ENCODE measurements around the gene LRRTM3.
A peak's percentile ranks its signal among the peaks of the same experiment; 100 is the strongest.

Gene LRRTM3

DNA sequence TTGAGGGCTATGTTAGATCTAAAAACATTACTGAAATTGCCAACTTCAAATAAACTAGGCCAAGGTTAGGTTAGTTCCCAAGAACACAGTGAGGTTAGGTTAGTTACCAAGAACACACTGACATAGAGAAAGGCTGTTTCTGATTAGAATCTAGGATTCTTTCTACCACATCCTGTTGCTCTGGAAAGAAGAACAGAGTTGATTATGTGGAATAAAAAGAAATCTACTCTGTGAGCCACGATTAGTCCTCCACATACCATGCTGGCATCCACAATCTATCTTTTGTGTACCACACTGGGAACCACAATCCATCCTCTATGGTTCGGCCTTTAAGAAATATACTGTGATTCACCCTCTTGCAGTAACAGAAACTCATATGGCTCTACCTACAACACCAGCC is 91.4 kb downstream of the LRRTM3 start:
- TF ChIP-seq GATA1 (IDR thresholded peaks at IDR 0.05; ENCODE audit: low read depth, low read length) (no peak), POLR2A (IDR thresholded peaks at IDR 0.05; ENCODE audit: low read length) (no peak)
- DNase-seq, result no peak

DNA sequence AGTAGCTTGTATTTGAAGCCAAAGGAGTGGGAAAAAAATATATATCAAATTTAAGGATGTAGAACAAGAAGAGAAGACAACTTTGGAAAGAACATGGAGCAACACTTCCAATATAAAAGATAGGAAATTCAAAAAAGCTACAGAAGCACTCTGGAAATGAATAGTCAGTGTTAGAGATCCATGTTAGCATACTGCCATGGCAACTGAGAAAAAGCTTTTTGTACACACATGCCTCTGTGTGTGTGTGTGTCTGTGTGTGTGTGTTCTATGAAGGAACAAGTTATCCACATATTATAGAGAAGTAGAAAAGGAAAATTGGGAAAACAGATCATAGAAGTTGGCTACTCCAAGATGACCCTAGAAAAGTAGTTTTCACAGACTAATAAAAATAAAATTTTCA is 96.3 kb downstream of the LRRTM3 start:
- TF ChIP-seq POLR2A (IDR thresholded peaks at IDR 0.05; ENCODE audit: low read length) (no peak), GATA1 (IDR thresholded peaks at IDR 0.05; ENCODE audit: low read depth, low read length) (no peak)
- no peak for DNase-seq

DNA sequence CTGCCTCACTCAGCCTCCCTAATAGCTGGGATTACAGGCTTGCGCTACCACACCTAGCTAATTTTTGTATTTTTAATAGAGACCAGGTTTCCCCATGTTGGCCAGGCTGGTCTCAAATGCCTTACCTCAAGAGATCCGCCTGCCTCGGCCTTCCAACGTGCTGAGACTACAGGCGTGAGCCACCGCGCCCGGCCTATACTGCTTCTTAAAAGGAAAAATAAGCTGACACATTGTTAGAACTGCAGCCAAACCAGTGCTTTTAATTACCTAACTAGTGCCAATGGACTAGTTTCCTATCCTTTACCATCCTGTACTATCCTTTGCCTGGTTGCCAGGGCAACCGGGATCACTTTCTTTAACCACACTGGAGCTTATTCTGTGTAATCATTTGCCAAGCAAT is 108.0 kb downstream of the LRRTM3 start:
- TF ChIP-seq GATA1 (IDR thresholded peaks at IDR 0.05; ENCODE audit: low read depth, low read length) (no peak), POLR2A (IDR thresholded peaks at IDR 0.05; ENCODE audit: low read length) (no peak)
- DNase-seq, result no peak

DNA sequence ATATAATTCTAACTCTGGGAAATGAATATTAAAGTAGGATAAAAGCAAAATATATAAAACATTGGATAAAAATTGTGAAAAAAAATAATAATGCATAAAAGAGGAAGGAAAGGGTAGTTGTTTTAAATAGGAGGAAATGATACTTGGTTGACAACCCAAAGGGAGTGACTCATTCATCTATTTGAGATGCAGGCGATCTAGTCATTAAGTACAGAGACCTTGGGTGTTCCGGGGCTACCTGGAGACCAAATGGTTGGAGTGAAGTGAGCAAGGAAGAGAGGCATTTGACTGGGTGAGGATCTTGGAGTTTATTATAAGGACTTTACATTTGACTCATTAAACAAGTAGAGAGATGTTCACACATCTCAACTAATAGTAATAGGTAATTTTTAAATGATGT is 111.0 kb downstream of the LRRTM3 start:
- DNase-seq, result no peak
- TF ChIP-seq POLR2A (IDR thresholded peaks at IDR 0.05; ENCODE audit: low read length) (no peak), GATA1 (IDR thresholded peaks at IDR 0.05; ENCODE audit: low read depth, low read length) (no peak)

DNA sequence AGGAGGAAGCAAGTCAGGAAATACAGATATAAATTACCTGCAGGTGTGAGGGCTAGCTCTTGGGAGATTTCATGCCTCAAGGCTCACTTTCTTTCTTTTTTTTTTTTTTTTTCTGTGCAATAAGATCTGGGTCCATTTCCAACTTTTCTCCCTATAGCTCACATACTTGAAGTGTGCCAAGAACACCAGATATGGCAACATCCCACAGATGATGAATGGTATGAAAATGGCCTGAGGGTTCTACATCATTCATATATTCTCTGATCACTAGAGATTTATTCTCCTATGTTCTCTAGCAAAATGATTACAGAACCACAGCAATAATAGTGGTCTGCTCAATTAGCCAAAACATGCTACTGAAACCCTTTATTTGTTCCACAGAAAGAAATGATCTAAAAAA is 117.2 kb downstream of the LRRTM3 start:
- no peak for DNase-seq
- no peak for TF ChIP-seq POLR2A (IDR thresholded peaks at IDR 0.05; ENCODE audit: low read length)
- no peak for TF ChIP-seq GATA1 (IDR thresholded peaks at IDR 0.05; ENCODE audit: low read depth, low read length)

DNA sequence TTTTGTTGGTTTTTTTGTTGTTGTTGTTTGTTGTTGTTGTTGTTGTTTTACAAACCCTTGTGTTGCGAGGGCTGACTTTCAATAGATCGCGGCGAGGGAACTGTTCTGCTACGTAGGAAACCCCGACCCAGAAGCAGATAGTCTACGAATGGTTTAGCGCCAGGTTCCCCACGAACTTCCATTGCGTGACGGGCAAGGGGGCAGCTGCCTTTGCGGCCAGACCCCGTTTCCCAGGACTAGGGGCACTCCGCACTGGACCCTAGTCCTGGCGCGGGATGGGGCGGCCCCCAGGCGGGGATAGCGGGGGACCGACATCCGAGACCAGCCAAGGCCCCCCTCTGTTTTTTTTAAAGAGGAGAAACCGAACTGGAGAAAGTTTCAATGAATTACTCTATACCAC is 119.6 kb downstream of the LRRTM3 start:
- TF ChIP-seq POLR2A (IDR thresholded peaks at IDR 0.05; ENCODE audit: low read length) (no peak), GATA1 (IDR thresholded peaks at IDR 0.05; ENCODE audit: low read depth, low read length) (no peak)
- no peak for DNase-seq

DNA sequence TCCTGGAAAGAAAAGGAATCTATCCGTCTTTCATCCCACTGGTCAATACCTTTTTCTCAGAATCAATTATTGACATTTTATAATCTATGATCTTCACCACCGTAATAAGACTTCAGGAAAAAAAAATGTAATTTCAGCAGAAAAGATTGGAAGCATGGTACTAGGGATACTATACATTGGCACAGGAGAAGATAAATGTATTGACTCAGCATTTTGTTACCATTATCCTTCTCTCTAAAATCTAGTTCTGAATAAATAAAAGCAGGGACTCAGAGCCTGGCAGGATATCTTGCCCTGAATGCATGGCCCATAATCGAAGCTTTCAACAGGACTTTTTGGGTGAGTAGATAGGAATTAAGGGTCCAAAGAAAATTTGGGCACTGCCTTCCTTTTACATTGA is 120.7 kb downstream of the LRRTM3 start:
- DNase-seq, result no peak
- TF ChIP-seq GATA1 (IDR thresholded peaks at IDR 0.05; ENCODE audit: low read depth, low read length) (no peak), POLR2A (IDR thresholded peaks at IDR 0.05; ENCODE audit: low read length) (no peak)

DNA sequence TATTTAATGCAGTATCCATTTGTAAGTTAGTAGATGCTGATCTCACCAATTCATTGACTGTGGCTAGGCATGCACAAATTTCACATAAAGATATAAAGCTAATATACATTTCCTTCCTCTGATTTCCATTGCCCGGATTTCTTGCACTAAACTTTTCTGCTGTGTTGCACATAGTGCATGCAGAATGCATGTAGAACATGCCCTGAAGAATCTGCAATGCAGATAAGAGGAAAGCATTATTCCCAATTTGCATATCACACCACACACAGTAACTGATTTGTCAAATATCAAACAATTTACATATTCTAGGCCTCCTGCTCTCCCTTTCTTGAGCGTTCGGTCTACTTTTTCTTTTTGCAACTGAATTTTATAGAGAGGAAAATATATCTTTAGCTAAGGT is 124.2 kb downstream of the LRRTM3 start:
- DNase-seq, result no peak
- TF ChIP-seq POLR2A (IDR thresholded peaks at IDR 0.05; ENCODE audit: low read length) (no peak), GATA1 (IDR thresholded peaks at IDR 0.05; ENCODE audit: low read depth, low read length) (no peak)

DNA sequence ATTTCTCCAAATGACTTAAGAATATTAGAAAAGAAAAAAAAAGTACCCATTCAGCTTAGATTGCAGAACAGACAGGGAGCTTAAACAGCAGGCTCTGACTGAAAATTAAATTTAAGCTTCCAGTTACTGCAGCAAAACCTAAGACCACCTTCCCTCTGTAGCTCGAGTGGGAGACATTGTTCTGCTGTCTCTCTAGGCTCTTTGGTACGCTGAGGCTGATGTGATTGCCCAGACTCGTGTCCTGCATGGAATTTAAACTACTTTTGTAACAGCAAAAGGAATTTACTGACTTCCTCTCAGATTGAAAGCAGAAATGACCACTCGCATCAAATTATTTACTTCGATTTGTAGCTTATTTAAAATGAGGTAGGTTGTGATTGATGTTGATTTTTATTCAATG is 124.6 kb downstream of the LRRTM3 start:
- no peak for DNase-seq
- TF ChIP-seq POLR2A (IDR thresholded peaks at IDR 0.05; ENCODE audit: low read length) (no peak), GATA1 (IDR thresholded peaks at IDR 0.05; ENCODE audit: low read depth, low read length) (no peak)

DNA sequence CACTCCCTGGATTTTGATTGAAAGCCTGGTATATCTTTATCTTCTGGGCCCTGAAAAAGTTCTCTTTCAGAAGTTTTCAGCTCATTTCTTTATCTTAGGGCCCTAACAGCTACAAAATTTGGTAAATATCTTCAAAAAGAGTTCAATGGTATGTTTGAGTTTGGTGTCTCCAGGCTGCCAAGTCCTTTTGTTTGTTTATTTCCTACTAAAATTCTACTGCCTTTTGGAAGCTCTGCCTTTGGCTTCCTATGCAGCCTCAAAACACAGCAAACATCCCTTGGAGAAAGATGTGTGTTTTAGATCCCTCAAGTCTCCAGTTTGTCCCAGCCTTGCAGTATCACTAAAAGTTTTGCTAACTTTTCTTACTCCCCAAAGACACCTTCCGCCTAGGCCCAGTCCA is 146.8 kb downstream of the LRRTM3 start:
- no peak for DNase-seq
- TF ChIP-seq GATA1 (IDR thresholded peaks at IDR 0.05; ENCODE audit: low read depth, low read length), result no peak

DNA sequence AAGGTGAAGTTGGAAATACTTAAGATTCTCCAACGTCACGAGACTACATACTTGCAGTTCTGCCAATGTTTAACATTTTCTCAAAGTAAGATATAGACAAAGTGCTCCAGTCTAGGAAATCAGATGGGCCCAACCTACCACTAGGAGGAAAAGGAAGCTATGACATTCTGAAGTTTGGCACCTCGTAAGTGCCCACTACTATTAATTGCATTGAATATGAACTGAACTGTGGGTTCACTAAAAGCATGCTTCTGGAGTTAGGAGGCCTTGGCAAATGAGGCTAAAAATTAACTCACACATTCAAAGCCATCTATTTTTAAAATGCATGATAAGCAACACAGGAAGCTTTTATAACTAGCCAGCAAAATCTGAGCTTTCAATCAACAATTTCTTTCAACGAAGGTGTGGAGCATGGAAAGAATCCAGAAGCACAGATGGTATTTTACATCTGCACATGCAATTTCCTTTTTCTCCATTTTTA is 149.7 kb downstream of the LRRTM3 start:
- no peak for DNase-seq

DNA sequence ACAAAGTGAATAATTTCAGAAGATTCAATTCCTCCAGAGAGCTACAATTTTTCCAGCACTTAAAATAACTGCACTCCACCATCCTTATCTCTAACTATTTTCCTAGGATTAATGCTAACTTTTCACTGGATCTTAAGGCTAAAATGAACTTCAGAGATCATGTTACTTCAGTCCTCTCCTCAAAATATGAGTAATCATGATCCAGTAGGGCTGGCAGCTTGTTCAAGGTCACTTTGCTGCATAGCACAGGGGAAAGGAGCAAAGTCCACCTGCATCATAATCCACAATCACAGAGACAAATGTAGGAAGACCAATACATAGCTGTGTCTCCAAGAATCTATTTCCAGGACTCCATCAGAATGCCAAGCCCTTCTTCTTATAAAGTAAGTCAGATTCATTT is 150.3 kb downstream of the LRRTM3 start:
- TF ChIP-seq GATA1 (IDR thresholded peaks at IDR 0.05; ENCODE audit: low read depth, low read length), result no peak
- TF ChIP-seq POLR2A (IDR thresholded peaks at IDR 0.05; ENCODE audit: low read length), result no peak
- no peak for DNase-seq

More for the DNA sequence above, 149.7 kb downstream of the LRRTM3 start:
- TF ChIP-seq GATA1 (IDR thresholded peaks at IDR 0.05; ENCODE audit: low read depth, low read length) (no peak), POLR2A (IDR thresholded peaks at IDR 0.05; ENCODE audit: low read length) (no peak)

DNA sequence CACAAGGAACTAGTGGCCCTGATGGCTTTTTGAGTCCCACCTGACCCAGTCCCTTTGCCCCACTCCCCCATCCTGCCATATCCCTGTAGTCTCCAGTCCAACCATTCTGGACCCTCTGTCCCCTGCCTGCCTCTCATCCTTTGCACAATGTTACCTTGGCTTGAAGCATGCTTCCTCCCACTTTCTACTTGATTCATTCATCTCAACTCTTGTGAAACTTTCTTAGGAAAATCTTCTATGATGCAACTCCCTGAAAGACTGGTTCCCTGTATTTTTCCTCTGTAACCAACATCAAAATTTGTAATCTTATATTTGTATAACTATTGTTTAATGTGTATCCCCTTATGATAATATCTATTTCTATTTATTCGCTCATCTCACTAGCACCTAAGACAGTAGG is 151.5 kb downstream of the LRRTM3 start:
- no peak for DNase-seq
- no peak for TF ChIP-seq POLR2A (IDR thresholded peaks at IDR 0.05; ENCODE audit: low read length)
- no peak for TF ChIP-seq GATA1 (IDR thresholded peaks at IDR 0.05; ENCODE audit: low read depth, low read length)

DNA sequence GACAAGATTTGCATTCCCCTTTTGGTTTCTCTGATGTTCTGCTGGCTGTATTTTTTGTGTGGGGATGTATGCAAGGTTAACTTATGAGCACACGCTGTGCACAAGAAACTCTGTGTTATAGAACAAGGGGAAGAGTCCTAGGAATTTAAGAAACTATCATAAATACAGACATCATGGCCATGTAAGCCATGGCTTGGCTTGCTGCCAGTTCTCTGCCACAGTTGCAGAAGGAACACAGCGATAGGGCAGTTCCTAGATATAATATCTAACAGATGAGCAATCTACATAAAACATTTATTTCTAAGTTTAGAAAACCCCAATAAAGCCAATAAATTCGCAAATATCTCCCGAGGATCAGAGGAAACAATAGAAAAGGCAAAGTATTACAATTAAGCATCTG is 153.3 kb downstream of the LRRTM3 start:
- DNase-seq, result peak; percentile 64 to 75
- TF ChIP-seq POLR2A (IDR thresholded peaks at IDR 0.05; ENCODE audit: low read length) (no peak), GATA1 (IDR thresholded peaks at IDR 0.05; ENCODE audit: low read depth, low read length) (no peak)

DNA sequence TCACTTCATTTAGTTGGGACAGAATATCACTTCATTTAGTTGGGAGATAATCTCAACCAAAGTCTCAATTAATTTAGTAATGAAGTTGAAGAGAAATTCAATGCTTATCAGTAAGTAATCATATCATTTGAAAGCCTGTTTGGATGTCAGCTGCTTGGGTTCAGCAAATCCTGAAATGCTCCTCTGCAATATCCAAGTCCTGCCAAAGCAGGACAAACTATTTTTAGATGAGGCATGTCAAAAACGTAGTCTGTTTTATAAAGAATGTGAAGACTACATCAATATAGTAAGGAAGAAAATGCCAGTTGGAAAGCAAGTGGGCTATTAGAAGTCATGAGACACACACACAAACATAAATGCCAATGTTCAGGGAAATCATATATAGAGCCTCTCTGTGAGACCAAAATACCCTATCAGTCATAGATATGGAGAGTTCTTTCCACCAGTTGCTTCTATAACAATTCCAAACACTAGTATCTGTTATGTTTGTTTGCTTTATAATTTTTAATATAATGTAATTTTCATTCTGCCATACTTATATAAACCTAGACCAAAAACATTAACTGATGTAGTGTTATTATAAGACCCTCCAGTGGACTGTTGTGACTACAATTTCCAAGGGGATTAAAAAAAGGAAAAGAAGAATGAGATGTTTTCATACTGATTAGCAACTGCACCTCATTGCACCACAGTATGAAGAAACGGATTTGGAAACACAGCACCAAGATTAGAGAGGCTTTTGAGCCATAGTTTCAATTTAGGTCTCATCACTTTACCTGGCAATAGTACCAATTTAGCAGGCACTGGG is 160.7 kb downstream of the LRRTM3 start:
- TF ChIP-seq POLR2A (IDR thresholded peaks at IDR 0.05; ENCODE audit: low read length), result no peak
- TF ChIP-seq GATA1 (IDR thresholded peaks at IDR 0.05; ENCODE audit: low read depth, low read length), result no peak
- no peak for DNase-seq
